Lower lobe of right lung (tissue), 2 donors: ENCODE results near the gene MNX1. TPM values are rescaled to one million over a fixed set of nuclear protein-coding genes. Genes with fewer than 3 reads are reported as not detected.

Source experiments
- ATAC-seq, 2 donors: fragments of 200-7000 bp; cut with Tn5 transposase; one replicate each; pipeline ENCODE4 v1.9.1; 2020 to 2022; ENCODE audit warnings: mild to moderate bottlenecking in 2 of 2, moderate library complexity in 2 of 2
- DNase-seq: peaks from one replicate; pipeline ENCODE4 v3.0.0-alpha.2; 2020
- H3K27ac ChIP-seq: fragments of 200-600 bp; one replicate; pipeline ENCODE4 v1.8.0; 2022
- H3K27me3 ChIP-seq: fragments of 200-600 bp; one replicate; pipeline ENCODE4 v1.8.0; 2022; ENCODE audit warnings: low read depth
- H3K36me3 ChIP-seq: fragments of 200-600 bp; one replicate; pipeline ENCODE4 v1.8.0; 2022; ENCODE audit warnings: mild to moderate bottlenecking
- H3K4me1 ChIP-seq: fragments of 200-600 bp; one replicate; pipeline ENCODE4 v1.8.0; 2022
- H3K4me3 ChIP-seq: fragments of 200-600 bp; one replicate; pipeline ENCODE4 v1.8.0; 2022; ENCODE audit warnings: mild to moderate bottlenecking
- H3K9me3 ChIP-seq: fragments of 200-600 bp; one replicate; pipeline ENCODE4 v1.8.0; 2022
- intact Hi-C: fragments of 100-400 bp; cut with DNase I; formaldehyde crosslinking; loops from one replicate; pipeline ENCODE4 v1.11.0; 2022
- total RNA-seq: library from RNA; stranded (reverse); fragmentation: NEBNext Ultra II Directional; extraction: Animal tissue kit (Norgen Biotek cat#: 25700); gene quantifications from one replicate; pipeline ENCODE4 v1.2.1, GENCODE V29; 2021
- TF ChIP-seq, protein P1 (sequence below): fragments of 200-600 bp; IDR thresholded peaks from one replicate; pipeline ENCODE4 v1.8.0; 2022; ENCODE audit warnings: antibody characterized with exemption, mild to moderate bottlenecking
- donor health status: DM: no; HTN: yes; CAD: no; lungs with severe emphysema.

MNX1 gene
- total RNA-seq, 1 donor from 2014 or later = 0.74 TPM

DNA sequence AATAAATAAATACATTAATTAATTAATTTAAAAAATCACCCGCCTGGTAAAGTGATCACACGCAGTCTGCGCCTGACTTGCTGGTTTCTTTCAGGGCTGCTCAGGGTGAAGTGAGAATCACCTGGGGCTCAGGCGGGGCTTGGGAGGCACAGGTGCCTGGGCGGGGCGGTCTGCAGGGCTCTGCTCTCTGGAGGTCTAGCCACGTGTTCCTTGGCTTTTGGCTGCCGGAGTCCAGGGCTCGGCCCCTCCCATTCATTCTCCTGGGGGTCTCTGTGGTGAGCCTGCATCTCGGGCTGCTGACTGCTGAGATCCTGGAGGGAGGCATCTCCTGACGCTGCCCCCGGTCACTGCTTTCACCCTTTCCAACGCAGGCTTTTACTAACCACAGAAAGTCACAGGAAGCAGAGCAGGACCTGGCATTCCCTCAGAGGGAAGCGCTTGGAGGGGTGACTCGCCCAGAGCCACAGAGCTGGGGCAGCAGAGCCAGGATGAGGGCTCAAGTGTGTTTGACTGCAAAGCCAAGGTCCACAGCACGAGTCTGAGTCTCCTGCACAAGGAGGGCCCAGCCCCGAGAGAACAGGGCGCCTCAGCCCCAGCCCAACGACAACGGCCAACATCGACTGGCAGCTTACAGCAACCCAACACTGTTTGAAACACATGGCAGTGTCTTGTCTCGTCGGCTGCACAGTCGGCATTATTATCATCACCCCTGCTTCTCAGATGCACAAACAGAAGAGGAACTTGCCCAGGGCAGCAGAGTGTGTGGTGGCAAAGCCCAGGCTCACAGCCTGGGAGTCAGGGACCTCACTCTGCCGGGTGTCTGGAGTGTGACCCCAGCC is 22.4 kb upstream of the MNX1 start:
- TF ChIP-seq, protein P1, sequence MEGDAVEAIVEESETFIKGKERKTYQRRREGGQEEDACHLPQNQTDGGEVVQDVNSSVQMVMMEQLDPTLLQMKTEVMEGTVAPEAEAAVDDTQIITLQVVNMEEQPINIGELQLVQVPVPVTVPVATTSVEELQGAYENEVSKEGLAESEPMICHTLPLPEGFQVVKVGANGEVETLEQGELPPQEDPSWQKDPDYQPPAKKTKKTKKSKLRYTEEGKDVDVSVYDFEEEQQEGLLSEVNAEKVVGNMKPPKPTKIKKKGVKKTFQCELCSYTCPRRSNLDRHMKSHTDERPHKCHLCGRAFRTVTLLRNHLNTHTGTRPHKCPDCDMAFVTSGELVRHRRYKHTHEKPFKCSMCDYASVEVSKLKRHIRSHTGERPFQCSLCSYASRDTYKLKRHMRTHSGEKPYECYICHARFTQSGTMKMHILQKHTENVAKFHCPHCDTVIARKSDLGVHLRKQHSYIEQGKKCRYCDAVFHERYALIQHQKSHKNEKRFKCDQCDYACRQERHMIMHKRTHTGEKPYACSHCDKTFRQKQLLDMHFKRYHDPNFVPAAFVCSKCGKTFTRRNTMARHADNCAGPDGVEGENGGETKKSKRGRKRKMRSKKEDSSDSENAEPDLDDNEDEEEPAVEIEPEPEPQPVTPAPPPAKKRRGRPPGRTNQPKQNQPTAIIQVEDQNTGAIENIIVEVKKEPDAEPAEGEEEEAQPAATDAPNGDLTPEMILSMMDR = no peak
- intact Hi-C loops = no loop called here
- ATAC-seq (no peak), DNase-seq (no peak)
- H3K9me3 ChIP-seq = no peaks in the 10 kb centered on the region
- H3K4me3 ChIP-seq = no peak overlapping the region
- H3K27me3 ChIP-seq = peaks cover 49% of the 10 kb centered on the region
- no peak overlapping the region for H3K27ac ChIP-seq
- no peaks in the 10 kb centered on the region for H3K4me1 ChIP-seq
- H3K36me3 ChIP-seq = no peaks in the 10 kb centered on the region

- Histone ChIP-seq H3K27ac (no peak overlapping the region), H3K36me3 (no peaks in the 10 kb centered on the region), H3K9me3 (no peaks in the 10 kb centered on the region), H3K4me1 (no peaks in the 10 kb centered on the region), H3K27me3 (peaks cover 56% of the 10 kb centered on the region), H3K4me3 (no peak overlapping the region)
- DNase-seq (no peak), ATAC-seq (no peak)
- intact Hi-C loops = no loop called here
- TF ChIP-seq, protein P1 = no peak
Measured at GRCh38 chr7:157032128-157032527, 21.7 kb upstream of the MNX1 start.

- Histone ChIP-seq H3K27me3 (peaks cover 78% of the 10 kb centered on the region), H3K36me3 (no peaks in the 10 kb centered on the region)
- intact Hi-C loops = no loop called here
Measured at GRCh38 chr7:157028199-157028903, 17.9 kb upstream of the MNX1 start.

GRCh38 chr7:157027568-157028198 is 17.2 kb upstream of the MNX1 start:
- H3K27ac ChIP-seq = no peak overlapping the region
- H3K36me3 ChIP-seq = no peaks in the 10 kb centered on the region
- peaks cover 81% of the 10 kb centered on the region for H3K27me3 ChIP-seq
- intact Hi-C loops = no loop called here
- no peaks in the 10 kb centered on the region for H3K9me3 ChIP-seq
- DNase-seq = no peak
- no peak for ATAC-seq
- TF ChIP-seq, protein P1 = no peak
- no peak overlapping the region for H3K4me3 ChIP-seq
- no peaks in the 10 kb centered on the region for H3K4me1 ChIP-seq

More at GRCh38 chr7:157028199-157028903, 17.9 kb upstream of the MNX1 start:
- no peak for DNase-seq
- ATAC-seq = no peak
- Histone ChIP-seq H3K4me1 (no peaks in the 10 kb centered on the region), H3K9me3 (no peaks in the 10 kb centered on the region), H3K4me3 (no peak overlapping the region), H3K27ac (no peak overlapping the region)
- TF ChIP-seq, protein P1 = no peak

DNA sequence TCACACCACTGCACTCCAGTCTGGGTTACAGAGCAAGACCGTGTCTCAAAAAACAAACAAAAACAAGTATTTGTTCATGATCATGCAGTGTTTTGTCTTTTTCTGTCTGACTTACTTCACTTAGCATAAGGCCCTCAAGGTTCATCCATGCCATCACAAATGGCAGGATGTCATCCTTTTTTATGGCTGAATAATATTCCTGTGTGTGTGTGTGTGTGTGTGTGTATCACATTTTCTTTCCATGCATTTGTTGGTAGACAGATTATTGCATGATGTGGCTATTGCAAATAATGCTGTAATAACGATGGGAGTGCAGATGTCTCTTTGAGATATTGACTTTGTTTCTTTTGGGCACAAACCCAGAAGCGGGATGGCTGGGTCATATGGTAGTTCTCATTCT is 14.3 kb upstream of the MNX1 start:
- DNase-seq (no peak), ATAC-seq (no peak)
- H3K36me3 ChIP-seq = no peaks in the 10 kb centered on the region
- peaks cover 87% of the 10 kb centered on the region for H3K27me3 ChIP-seq
- H3K4me1 ChIP-seq = peaks cover 13% of the 10 kb centered on the region
- no peak overlapping the region for H3K4me3 ChIP-seq
- TF ChIP-seq, protein P1 = no peak
- no peak overlapping the region for H3K27ac ChIP-seq
- no peaks in the 10 kb centered on the region for H3K9me3 ChIP-seq
- intact Hi-C loops = no loop called here
